GM18502 (cell line): ENCODE data around the gene SH2D1B.

ENCODE experiments used
- ATAC-seq: cut with Tn5 transposase; IDR thresholded peaks from one replicate; pipeline ENCODE4 v1.9.1; 2021; ENCODE audit warnings: mild to moderate bottlenecking; ENCODE audit not compliant: unreplicated experiment, poor library complexity

SH2D1B gene

DNA sequence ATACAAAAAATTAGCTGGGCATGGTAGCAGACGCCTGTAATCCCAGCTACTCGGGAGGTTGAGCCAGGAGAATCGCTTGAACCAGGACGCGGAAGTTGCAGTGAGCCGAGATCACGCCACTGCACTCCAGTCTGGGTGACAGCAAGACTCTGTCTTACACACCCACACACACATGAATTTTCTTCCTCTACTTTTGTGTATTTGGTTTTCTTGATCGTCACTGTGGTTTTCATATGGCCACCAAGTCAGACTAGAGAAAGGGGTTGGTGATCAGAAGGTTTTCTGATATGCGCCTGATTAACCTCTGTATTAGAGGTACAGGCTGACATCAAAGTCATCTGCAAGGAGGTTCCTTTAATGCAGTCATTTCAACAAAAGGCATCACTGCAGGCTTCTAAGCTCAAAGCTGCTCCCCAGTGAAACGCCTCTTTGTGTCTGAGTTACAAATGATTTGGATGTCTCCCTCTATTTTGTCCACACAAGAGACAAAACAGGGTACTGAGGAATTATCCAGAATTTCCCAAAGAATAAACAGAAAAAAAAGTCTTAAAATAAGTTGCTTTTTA, 11.1 kb downstream of the SH2D1B start:
- no peak for ATAC-seq

DNA sequence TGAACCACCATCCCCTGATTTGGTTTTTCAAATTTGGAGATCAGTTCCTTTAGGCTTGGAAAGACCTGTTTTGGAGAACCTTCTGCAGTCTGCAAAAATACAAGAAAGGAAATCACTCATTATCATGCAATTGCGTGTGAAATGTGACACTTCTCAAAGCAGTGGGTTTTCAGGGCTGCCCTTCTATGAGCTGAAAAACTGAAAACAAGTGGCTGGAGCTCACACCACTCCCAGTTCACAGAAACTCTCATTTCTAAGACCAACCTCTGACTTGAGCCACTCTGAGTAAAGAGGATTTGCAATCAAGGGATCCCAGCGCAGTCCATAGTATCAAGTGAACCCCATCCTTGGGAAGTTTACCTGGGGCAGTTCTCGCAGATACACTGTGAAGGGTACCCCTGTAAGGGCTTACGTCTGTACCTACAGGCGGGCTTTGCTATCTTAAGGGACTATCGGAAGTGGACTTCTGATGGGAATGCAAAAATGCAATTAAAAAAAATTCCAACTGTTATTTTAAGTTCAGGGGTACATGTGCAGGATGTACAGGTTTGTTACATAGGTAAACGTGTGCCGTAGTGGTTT, 12.8 kb downstream of the SH2D1B start:
- ATAC-seq, result no peak

DNA sequence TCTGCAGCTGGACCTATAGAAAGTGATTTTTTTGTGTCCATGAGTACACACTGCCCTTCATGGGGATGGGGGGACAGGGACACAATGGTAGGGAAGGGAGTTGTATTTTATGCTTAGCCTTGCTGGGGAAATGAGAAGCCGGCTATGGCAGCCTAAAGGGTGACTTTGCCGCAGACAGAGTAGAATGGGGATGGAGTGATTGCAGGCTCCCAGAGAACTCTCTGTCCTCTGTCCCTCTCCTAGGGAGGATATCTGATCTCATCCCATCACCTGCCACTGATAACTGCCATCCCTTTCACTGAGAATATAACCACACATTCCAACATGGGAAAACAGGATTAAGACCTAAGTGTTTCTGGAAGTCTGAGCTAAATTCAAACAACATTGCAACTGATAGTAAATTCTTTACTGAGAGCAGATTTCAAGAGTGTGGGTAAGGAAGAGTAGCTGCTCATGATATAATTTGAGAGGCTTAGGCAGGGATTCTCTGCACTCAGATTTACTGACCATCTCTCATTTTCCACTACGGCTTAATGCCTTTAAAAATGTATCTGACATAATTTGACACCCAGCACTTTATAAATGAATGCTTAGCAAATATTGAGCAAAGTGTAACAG, 13.9 kb downstream of the SH2D1B start:
- no peak for ATAC-seq

DNA sequence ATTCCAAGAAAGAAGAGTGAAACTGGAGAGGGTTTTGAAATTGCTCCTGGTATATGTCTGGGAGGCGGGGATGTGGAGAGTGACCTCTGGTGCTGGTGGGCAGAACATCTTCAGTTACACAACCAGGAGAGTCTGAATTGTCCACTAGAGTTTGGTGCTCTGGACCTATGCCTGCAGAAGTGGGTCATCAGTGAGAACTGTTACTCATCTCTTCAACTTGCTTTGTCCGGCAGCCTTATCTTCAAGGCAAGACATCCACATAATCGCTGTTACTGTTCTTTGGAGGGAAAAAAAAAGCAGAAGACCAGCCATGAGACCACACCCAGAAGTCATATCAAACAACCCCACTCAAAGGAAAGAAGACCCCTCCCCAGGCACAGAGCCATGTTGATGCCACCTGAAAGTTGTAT, 14.9 kb downstream of the SH2D1B start:
- ATAC-seq, result no peak

DNA sequence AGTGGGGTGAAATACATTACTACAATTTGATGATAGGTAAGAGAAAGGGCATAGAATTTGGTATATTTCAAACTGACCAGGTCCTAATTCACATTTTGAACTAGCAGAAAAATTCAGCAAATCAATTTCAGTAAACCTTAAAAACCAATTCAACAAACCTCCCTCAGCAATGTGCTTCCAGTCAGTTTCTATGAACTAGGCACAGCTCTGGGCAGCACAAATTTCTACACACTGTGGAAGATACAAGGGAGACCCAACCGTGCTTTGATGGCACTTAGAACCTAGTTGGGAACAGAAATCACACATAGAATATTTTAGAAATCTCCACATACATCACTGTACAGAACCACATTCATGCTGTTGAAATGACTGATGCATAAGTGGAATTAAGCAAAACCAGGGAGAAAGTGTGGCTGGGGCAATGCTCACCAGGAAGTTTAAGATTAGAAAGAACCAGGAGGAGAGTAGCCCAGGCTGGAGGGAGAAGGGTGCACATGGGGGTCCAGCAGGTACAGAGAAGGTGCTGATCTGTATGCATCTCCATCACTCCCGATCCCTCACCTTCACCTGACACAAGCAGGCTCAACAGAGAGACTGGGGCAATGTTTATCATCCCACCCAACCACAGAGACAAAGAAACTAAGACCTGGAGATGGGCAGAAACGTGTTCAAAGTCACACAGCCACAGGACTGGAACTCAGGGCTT, 15.6 kb downstream of the SH2D1B start:
- ATAC-seq, result no peak

DNA sequence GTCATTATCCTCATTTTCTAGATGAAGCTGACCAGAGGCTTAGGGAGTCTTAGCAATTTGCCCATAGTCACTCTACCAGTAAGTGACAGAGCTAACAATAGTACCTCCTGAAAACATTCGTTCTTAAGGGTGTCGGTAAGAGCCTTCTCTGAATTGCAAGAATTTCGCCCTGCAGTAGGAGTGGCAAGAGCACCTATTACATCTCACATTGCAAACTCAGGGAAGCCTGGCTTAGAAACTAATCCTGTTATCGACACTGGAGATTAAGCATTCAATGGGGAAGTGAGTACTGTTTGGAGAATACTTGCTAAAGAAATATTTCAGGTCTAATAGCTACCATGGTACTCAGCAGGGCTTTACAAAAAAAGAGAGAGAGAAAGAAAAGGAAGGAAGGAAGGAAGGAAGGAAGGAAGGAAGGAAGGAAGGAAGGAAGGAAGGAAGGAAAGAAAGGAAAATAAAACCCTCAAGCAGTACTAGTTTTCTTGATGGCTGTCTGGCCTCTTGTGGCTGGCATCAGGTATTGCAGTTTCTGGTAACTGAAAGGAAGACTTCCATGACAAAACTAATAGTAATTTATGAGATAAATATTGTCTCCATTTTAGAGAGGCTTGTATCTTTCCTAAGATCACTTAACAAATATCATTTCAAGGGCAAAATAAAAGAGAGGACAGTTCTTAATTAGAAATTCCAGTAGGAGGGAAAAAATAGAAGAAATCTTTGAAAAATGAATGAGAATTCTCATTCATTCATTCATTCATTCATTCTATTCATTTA, 20.0 kb downstream of the SH2D1B start:
- no peak for ATAC-seq

DNA sequence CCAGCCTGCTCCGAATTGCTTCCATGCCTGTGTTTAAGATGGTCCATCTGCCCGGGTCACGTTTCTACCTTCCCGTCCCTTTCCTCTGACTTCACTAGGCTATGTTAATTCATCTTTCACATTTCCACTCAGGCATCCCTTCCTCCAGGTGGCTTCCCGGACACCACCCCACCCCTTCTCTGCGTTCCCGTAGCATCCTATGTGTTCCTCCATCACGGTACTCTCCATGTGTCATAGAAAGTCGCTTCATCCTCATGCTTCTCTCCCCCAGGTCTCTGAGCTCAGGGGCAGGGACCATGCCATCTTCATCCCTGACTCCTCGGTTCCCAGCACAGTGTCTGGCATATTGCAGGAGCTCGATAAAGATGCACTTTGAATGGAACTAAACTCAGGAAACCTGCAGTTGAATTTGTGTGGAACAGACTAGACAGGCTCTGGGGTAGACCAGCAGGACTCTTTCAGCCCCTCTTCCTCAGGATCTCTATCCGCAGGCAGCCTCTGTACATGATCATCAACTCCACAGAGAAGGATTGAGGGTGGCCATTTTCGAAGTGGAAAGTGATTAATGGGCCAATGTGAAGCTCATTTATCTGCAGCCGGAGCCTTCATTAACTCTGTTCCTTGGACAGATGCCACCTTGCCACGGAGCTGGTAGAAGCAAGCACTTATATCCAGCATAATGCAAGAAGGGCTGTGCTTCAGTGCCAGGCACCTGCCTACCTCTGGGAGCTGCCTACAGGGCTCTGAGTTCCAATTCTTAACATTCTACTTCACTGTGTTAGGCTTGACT, 21.3 kb downstream of the SH2D1B start:
- no peak for ATAC-seq

DNA sequence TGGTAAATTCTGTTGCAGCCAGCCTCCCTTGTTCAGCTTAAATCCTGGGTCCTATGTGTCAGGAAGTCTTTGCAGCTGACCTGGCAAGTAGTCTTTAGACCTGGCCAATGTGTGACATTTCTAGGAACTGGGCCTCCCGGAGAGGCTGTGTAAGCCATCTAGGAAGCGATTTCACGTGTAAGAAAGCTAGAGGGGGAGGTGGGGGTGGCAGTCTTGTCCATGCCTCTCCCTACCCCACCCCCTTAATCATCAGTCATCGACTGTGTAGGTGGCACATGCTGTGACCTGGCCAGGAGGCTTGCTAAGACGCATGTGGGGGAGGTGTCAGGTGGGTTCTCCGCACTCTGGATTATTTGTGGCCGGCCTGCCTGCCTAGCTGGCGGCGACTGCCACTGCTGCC, 22.0 kb downstream of the SH2D1B start:
- ATAC-seq, result no peak

DNA sequence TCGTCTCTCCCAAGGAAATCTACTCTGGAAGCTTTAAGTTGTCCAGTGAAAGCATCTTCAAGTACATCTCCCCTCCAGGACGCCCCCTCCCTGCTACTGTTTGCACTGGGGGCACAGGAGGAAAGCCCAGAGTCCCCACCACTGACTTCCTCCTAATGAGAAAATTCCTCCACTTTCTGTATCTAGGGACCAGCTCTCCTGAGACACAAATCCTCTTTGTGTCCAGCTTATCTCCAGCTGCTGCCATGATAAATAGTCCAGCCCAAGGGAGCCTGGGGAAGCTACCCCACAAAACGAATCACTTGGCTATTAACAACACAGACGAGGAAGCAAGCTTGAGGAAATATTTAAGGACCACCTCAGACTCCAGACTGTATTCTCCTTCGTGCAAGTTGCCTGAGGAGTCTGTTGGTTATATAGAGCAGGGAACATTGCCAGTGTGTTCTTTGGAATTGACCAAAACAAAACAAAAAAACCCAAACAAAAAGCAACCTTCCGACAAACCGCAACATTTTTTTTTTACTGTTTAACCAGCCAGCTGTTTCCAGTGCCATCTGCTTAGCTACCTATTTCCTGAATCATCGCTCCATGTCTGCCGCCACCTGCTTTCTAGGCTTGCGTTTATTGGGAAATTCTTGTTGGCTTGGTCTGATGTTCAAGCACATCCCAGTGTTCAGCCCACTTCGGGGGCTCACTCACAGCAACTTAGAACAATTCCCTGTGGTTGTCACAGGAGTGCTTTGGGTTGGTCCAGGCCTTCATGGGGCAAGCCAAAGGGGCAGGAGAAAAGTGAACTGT, 22.7 kb downstream of the SH2D1B start:
- ATAC-seq, result no peak

DNA sequence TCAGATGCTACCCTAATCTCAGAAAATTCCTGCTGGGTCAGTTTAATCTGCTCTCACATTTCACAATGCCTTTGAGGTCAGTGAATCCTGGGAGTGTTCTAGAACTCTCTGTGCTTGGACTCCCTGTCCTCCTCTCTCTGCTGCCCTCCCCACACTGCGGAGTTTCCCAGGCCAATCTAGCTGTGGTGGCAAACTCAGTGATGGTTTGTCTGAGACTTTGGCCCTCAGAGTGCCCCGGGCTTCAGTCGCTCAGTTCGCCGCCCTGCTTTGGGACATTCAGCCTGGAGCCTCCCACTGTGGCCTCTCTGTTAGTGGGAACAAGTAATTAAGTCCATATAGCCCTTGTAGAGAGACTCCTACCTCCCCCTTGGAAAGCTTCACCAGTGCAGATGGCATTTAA, 23.3 kb downstream of the SH2D1B start:
- no peak for ATAC-seq

DNA sequence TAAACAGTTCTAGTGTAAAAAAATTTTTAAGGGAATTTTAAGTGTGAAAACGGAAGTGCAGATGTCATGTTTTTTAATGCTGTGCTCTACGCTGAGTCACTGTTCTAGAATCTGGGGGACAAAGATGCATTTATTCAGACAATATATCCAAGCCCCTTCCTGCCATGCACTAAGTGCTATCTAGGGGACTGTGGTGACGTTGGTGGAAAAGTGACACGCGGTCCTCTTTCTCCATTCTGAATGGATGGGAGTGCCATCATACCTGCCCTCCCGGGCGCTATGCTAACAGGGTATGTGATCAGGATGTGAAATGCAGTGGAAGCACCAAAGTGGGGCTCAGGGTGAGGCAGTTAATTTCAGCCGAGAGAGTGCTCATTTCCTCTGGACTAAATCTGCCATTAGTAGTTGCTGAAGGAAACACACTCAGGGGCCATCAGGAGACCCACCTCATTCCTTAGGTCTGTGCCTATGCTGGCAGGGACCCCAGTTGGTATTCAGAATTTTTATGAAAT, 23.8 kb downstream of the SH2D1B start:
- ATAC-seq, result no peak

DNA sequence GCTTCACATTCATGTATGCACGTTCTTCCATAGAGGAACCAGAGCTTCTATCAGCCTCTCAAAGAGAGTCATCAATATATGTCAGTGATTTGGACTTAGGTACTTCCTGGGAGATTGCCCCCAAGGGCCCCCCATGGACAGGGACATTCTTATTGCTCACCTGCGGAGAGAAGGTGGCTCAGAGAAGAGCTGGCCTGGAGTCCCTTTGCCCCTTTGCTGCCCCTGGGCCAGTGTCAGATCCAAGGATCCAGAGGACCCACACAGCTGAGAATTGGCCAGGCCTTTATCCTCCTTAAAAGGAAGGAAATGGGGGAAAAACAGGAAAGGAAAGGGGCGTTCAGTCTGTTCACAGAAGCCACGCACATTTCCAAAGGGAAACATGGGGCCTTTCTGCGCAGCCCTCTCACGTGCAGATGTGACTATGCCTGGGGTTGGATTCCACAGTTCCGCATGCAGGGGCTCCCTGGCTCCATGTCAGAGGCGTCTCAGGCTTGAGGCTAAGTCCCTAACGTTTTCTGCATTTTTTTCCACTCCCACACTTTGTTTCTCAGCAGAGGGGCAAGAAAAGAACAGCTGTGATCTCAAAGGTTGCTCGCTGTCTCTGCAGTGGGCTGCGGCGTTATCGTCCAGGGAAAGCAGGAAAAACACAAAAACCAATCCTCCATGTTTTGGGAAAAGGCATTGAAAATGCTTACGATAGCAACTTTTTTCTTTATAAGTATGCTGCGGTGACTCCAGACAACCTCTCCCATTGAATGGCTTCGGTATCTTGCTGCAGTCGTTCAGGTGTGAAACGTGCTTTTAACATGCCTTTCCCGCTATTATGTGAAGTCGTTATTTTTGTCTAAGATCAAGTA, 24.5 kb downstream of the SH2D1B start:
- no peak for ATAC-seq

DNA sequence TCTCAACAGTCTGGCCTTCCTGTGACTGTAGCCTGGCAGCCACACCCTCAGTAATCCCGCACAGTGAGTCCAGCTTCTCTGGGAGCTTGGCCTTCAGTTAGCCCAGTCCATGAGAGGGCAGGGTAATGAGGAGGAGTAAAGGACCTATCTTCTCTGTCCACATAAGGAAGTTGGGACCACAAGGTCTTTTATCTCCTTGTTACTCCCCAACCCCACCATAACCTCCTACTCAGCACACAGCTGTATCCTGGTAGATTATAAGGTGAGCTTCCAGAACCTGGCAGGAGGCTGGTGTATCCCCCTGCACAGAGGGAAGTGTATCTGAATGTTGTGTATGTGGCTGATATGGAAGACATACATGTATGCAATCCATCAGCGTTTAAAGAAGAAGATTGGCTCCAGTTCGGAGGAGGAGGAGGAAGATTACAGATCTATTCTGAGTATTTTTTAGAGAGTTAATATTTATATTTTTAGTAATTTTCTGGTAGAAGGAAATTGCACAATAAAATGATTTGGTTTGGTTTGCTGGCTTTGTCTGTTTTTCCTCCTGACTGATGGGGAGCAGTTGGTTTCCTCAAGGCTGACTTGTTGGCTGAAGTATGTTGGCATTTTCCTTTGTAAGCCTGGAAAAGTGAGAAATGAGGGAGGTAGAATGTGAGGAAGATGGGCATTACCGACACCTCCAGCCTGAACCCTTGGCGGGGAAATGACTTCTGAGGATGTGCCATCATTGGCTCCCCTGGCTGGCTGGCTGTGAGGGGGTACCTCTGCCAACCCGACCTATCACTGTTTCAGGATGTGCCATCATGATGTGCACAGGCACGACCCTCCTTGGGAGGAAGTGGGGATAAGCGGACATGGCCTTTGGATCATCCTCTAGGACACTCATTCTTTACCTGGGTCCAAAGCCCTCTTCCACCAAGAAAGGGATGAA, 25.4 kb downstream of the SH2D1B start:
- no peak for ATAC-seq

DNA sequence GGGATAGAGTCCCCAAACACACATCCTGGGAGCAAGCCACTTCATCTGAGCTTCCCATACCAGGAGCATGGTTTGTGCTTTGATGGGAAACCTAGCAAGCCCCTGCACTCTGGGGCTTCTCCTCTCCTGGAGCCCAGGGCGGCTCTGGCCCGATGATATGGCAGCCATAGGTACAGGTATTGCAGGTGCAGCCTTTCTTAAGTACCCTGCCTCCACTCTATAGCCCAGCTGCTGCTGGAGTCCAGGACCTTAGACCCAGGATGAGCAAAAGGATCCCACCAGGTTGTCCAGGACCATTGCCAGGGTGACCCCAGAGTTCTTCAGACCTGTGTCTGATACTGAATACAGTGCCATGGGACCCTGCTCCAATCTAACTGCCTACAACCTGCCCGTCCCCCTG, 26.2 kb downstream of the SH2D1B start:
- no peak for ATAC-seq

DNA sequence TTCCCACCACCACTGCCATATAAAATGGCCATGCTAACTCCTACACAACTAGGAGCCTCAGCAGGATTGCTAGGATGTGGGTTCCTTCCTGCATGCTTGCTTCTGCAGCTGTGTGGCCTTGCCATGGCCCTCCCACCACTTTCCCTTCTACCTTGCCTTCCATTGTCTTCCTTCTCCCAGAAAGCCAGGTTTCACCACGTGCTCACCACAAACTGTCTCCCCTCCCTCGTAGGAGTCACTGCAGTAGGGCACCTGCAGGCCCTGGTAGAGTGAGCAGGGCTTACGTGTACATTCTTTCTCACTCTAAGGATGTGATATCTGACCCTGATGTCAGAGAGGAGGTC, 26.7 kb downstream of the SH2D1B start:
- no peak for ATAC-seq

DNA sequence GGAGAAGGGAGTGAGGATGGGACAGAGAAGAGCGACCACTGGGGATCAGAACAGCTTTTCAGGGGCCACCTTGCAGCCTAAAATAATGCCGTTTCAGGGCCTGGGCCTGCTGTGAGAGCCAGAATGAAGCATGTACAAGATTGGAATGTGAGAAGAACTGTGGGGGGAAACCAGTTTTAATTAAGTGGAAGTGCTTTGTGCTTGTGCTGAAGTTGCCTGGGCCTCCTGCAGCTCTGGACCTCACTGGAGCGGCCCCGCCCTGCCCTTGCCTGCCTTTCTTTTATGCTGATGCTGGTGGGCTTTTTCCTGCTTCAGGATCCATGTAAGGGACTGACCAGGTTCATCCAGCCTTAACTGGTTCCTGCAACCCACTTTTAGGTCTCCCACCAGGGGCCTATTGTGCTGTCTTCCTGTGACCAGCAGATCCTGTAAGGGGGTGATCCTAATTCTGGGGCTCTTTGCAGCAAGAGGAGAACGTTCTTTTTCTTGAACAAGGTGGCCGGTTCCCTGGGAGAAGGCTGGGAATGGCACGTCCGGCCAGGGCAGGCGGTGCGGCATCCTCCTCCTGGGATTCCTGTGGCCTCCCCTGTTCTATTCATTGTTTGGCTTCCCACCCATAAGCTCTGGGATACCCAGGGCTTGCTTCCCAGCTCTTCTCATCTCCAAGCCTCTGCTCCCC, 27.2 kb downstream of the SH2D1B start:
- no peak for ATAC-seq

DNA sequence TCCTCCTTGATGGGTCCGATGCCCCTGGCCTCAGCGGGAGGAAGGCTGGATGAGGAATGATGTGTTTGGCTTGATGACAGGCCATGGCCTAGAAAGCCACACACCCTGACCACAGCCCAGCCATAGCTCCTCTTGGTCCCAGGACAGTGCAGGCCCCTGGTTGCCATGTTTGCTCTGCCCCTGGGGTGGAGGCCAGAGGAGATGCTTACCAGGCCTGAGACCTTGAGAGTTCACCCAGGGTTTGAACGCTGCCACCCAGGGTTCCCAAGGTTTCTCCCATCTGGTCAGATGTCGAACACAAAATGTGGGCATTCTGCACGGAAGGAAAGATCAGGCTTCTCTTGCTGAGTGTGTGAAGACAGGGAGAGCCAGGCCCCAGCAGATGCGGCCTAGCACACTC, 27.8 kb downstream of the SH2D1B start:
- ATAC-seq, result no peak
